Neural cell (in vitro differentiated cells): Measurements from ENCODE around the gene ATXN10. TPM values are rescaled to one million over a fixed set of nuclear protein-coding genes. Genes with fewer than 3 reads are reported as not detected.

ENCODE experiments used
- H2AFZ ChIP-seq: fragments of 200-600, 300-800 bp; sonication (generic), shearing (Covaris generic); 2 replicates; pipeline ENCODE4 v1.6.0; 2014; ENCODE audit warnings: low read depth, mild to moderate bottlenecking, antibody characterized with exemption, low read length, moderate library complexity
- H3F3A ChIP-seq: fragments of 200-600 bp; shearing (Covaris generic); 2 replicates; pipeline ENCODE4 v1.6.1; 2016; ENCODE audit warnings: mild to moderate bottlenecking, moderate library complexity, mixed read lengths, antibody characterized with exemption, low read length; ENCODE audit not compliant: insufficient read depth, poor library complexity, severe bottlenecking
- H3K27ac ChIP-seq: fragments of 200-600, 300-800 bp; sonication (generic), shearing (Covaris generic); 2 replicates; pipeline ENCODE4 v1.5.1; 2014; ENCODE audit warnings: mild to moderate bottlenecking, low read length, moderate library complexity
- H3K27me3 ChIP-seq: fragments of 300-800, 200-600 bp; sonication (generic), shearing (Covaris generic); 2 replicates; pipeline ENCODE4 v1.6.0; 2014; ENCODE audit warnings: mild to moderate bottlenecking, low read depth, low read length, moderate library complexity; ENCODE audit not compliant: insufficient read depth
- H3K36me3 ChIP-seq: fragments of 300-800, 200-600 bp; sonication (generic), shearing (Covaris generic); 2 replicates; pipeline ENCODE4 v1.5.1; 2014; ENCODE audit warnings: mild to moderate bottlenecking, antibody characterized with exemption, low read length, moderate library complexity; ENCODE audit not compliant: insufficient read depth
- H3K4me2 ChIP-seq: fragments of 300-800, 200-600 bp; sonication (generic), shearing (Covaris generic); 2 replicates; pipeline ENCODE4 v1.6.0; 2014; ENCODE audit warnings: mild to moderate bottlenecking, low read length
- H3K4me3 ChIP-seq: fragments of 300-800, 200-600 bp; sonication (generic), shearing (Covaris generic); 2 replicates; pipeline ENCODE4 v1.5.1; 2014; ENCODE audit warnings: mild to moderate bottlenecking, low read length, moderate library complexity
- H3K79me2 ChIP-seq: fragments of 200-600 bp; shearing (Covaris generic); replicated peaks from 2 replicates; pipeline ENCODE4 v1.6.0; 2014; ENCODE audit warnings: mild to moderate bottlenecking, low read length, moderate library complexity; ENCODE audit not compliant: insufficient read depth
- H3K9ac ChIP-seq: fragments of 300-800, 200-600 bp; sonication (generic), shearing (Covaris generic); 2 replicates; pipeline ENCODE4 v1.6.1; 2016; ENCODE audit warnings: mild to moderate bottlenecking, low read length, mixed read lengths
- H3K9me2 ChIP-seq: fragments of 200-600 bp; shearing (Covaris generic); 2 replicates; pipeline ENCODE4 v1.6.1; 2016; ENCODE audit warnings: mild to moderate bottlenecking, low read length, mixed read lengths; ENCODE audit not compliant: insufficient read depth
- H3K9me3 ChIP-seq: fragments of 200-600, 300-800 bp; sonication (generic), shearing (Covaris generic); 2 replicates; pipeline ENCODE4 v1.6.1; 2016; ENCODE audit warnings: mild to moderate bottlenecking, mixed run types, low read length, moderate library complexity, mixed read lengths
- H4K20me1 ChIP-seq: fragments of 200-600 bp; shearing (Covaris generic); 2 replicates; pipeline ENCODE4 v1.6.1; 2016; ENCODE audit warnings: mild to moderate bottlenecking, mixed run types; ENCODE audit not compliant: insufficient read depth
- CTCF ChIP-seq: fragments of 450-650 bp; IDR thresholded peaks from 2 replicates; pipeline ENCODE4 v1.5.1; 2014; ENCODE audit warnings: antibody characterized with exemption, mild to moderate bottlenecking, moderate library complexity; ENCODE audit not compliant: poor library complexity, severe bottlenecking
- EP300 ChIP-seq: fragments of 450-650 bp; conservative IDR thresholded peaks from 2 replicates; pipeline ENCODE4 v1.6.1; 2014; ENCODE audit warnings: antibody characterized with exemption, mild to moderate bottlenecking, moderate library complexity; ENCODE audit not compliant: poor library complexity, severe bottlenecking
- EZH2 ChIP-seq: fragments of 200-600, 300-800 bp; shearing (Covaris generic), sonication (generic); IDR thresholded peaks from 2 replicates; pipeline ENCODE4 v1.6.1; 2014; ENCODE audit warnings: antibody characterized with exemption, low read length, borderline replicate concordance, mild to moderate bottlenecking; ENCODE audit not compliant: insufficient read depth, poor library complexity, severe bottlenecking
- MXI1 ChIP-seq: fragments of 450-650 bp; conservative IDR thresholded peaks from 2 replicates; pipeline ENCODE4 v1.6.1; 2014; ENCODE audit warnings: antibody characterized with exemption, mild to moderate bottlenecking; ENCODE audit not compliant: poor library complexity, severe bottlenecking
- POLR2AphosphoS5 ChIP-seq: IDR thresholded peaks from 2 replicates; pipeline ENCODE4 v1.6.1; 2012
- RAD21 ChIP-seq: fragments of 450-650 bp; conservative IDR thresholded peaks from 2 replicates; pipeline ENCODE4 v1.6.1; 2014; ENCODE audit warnings: antibody characterized with exemption, mild to moderate bottlenecking, moderate library complexity
- REST ChIP-seq: IDR thresholded peaks from 2 replicates; pipeline ENCODE4 v1.6.1; 2012; ENCODE audit warnings: borderline replicate concordance
- SMC3 ChIP-seq: fragments of 450-650 bp; conservative IDR thresholded peaks from 2 replicates; pipeline ENCODE4 v1.6.1; 2014; ENCODE audit warnings: antibody characterized with exemption, mild to moderate bottlenecking, moderate library complexity; ENCODE audit not compliant: poor library complexity
- TAF1 ChIP-seq: IDR thresholded peaks from 2 replicates; pipeline ENCODE4 v1.6.1; 2012; ENCODE audit warnings: low read depth
- polyA plus RNA-seq: library from polyadenylated mRNA; depleted of rRNA; stranded (reverse); fragments of >200 nt; gene quantifications from 2 replicates; pipeline ENCODE4 v1.2.3, GENCODE V29; 2014

ATXN10 gene
- polyA plus RNA-seq, 1 donor from 2014 or later: 321 TPM

- no peak overlapping the region for H3K27ac ChIP-seq
- H3F3A ChIP-seq: no peaks in the 10 kb centered on the region
- H3K9ac ChIP-seq: no peak overlapping the region
- no peak overlapping the region for H3K4me3 ChIP-seq
- H3K27me3 ChIP-seq: no peaks in the 10 kb centered on the region
- H4K20me1 ChIP-seq: no peaks in the 10 kb centered on the region
- H3K36me3 ChIP-seq: peaks cover 8% of the 10 kb centered on the region
- no peaks in the 10 kb centered on the region for H3K9me3 ChIP-seq
- no peaks in the 10 kb centered on the region for H3K9me2 ChIP-seq
- no peak overlapping the region for H2AFZ ChIP-seq
- no peaks in the 10 kb centered on the region for H3K79me2 ChIP-seq
- no peak for TF ChIP-seq TAF1
- TF ChIP-seq CTCF: no peak
- no peak for TF ChIP-seq EZH2
- TF ChIP-seq EP300: no peak
- TF ChIP-seq REST: no peak
- no peak for TF ChIP-seq MXI1
- no peak for TF ChIP-seq SMC3
- TF ChIP-seq RAD21: no peak
- TF ChIP-seq POLR2AphosphoS5: no peak
- H3K4me2 ChIP-seq: no peak overlapping the region
Measured at GRCh38 chr22:45807156-45807915, 135.7 kb downstream of the ATXN10 start.

- H2AFZ ChIP-seq: no peak overlapping the region
- H3F3A ChIP-seq: no peaks in the 10 kb centered on the region
- TF ChIP-seq POLR2AphosphoS5 (no peak), MXI1 (no peak), RAD21 (no peak), EP300 (no peak), CTCF (no peak), TAF1 (no peak), REST (no peak), EZH2 (no peak), SMC3 (no peak)
- H3K36me3 ChIP-seq: peaks cover 8% of the 10 kb centered on the region
- no peak overlapping the region for H3K27ac ChIP-seq
- no peaks in the 10 kb centered on the region for H3K9me2 ChIP-seq
- no peak overlapping the region for H3K4me2 ChIP-seq
- H3K4me3 ChIP-seq: no peak overlapping the region
- H3K9ac ChIP-seq: no peak overlapping the region
- no peaks in the 10 kb centered on the region for H3K9me3 ChIP-seq
- H3K27me3 ChIP-seq: no peaks in the 10 kb centered on the region
- H3K79me2 ChIP-seq: no peaks in the 10 kb centered on the region
- no peaks in the 10 kb centered on the region for H4K20me1 ChIP-seq
Measured at GRCh38 chr22:45812910-45813309, 141.3 kb downstream of the ATXN10 start.
